IgD-negative memory B cell (primary cell): ENCODE measurements around the gene IL19. TPM values are rescaled to one million over a fixed set of nuclear protein-coding genes. Genes with fewer than 3 reads are reported as not detected.
A peak's percentile ranks its signal among the peaks of the same experiment; 100 is the strongest.

ENCODE experiments used
- H3K27ac Mint-ChIP-seq, 3 donors: one replicate each; pipeline ENCODE4 v1.8.0; 2020 to 2022; ENCODE audit warnings: mild to moderate bottlenecking in 3 of 3, mixed read lengths in 3 of 3, moderate library complexity in 1 of 3
- H3K27me3 Mint-ChIP-seq: one replicate; pipeline ENCODE4 v1.8.0; 2021; ENCODE audit warnings: mixed read lengths
- H3K36me3 Mint-ChIP-seq: one replicate; pipeline ENCODE4 v1.8.0; 2020; ENCODE audit warnings: mild to moderate bottlenecking, mixed read lengths
- H3K4me1 Mint-ChIP-seq, 3 donors: one replicate each; pipeline ENCODE4 v1.8.0; 2020 to 2022; ENCODE audit warnings: mixed read lengths in 3 of 3, mild to moderate bottlenecking in 1 of 3
- H3K4me3 Mint-ChIP-seq, 4 donors: one replicate each; pipeline ENCODE4 v1.8.0; 2020 to 2022; ENCODE audit warnings: mild to moderate bottlenecking in 4 of 4, mixed read lengths in 4 of 4, moderate library complexity in 3 of 4
- H3K9me3 Mint-ChIP-seq, 3 donors: one replicate each; pipeline ENCODE4 v1.8.0; 2020 to 2021; ENCODE audit warnings: mixed read lengths in 3 of 3, mild to moderate bottlenecking in 1 of 3
- polyA plus RNA-seq: library from polyadenylated mRNA; unstranded; fragments of 300-500 nt; fragmentation: Illumina TruSeq; gene quantifications from one replicate; pipeline ENCODE4 v1.2.3, GENCODE V29; 2021

IL19 gene
- polyA plus RNA-seq, 1 donor from 2014 or later: not detected

DNA sequence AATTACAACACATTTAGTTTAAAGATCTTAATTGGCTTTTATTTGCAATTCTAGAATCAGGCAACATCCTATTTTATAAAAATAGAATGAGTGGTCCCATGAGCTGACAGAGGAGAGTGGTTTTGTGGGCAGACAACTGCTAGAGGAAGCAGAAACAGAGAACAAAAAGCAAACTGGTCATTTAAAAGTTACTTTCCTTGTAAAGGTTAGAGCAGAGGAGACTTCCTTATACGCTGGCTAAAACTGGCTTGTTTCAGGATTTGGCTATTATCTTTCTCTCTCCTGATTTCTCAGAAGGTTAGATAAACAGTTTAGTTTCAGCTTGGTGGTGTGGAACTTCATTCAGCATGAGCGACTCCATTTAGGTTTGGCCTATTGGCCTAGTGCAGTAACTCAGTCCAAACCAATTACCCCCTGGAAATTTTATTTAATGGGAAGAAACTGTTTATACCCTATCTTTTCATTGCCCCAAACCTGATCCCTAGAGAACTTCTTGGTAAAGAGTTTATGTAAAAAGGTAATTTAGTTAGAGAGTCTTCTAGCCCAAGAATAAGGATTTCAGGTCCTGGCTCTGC, 62.6 kb downstream of the IL19 start:
- Mint-ChIP-seq H3K4me1 (peaks cover 34 to 52% (median 48%) of the 10 kb centered on the region in 3 donors), H3K4me3 (peak overlapping the region in 2 of 4 donors; percentile 2 to 37), H3K27me3 (peaks cover 7% of the 10 kb centered on the region), H3K9me3 (no peaks in the 10 kb centered on the region), H3K27ac (no peak overlapping the region), H3K36me3 (no peaks in the 10 kb centered on the region)

DNA sequence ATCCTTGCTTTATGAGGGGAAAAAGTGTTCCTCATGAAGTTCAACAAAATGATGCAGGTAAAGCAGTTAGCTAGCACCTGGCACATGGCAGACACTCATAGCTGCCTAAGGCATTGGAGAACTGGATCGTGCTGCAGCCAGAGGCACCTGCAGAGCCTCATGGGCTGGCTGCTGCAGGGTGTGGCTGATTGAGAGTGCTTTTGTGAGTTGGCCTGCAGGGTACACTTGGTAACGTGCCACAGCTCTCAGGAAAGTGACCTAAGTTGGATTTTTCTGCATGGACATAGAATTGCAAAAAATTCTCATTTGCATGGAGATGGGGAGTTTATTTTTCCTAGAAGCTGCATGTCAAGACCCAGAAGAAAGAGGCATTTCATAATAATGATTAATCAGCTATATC, 63.2 kb downstream of the IL19 start:
- Mint-ChIP-seq H3K27ac (no peak overlapping the region), H3K4me3 (peak overlapping the region in 2 of 4 donors; percentile 2 to 43), H3K27me3 (peaks cover 7% of the 10 kb centered on the region), H3K4me1 (peaks cover 32 to 47% (median 43%) of the 10 kb centered on the region in 3 donors), H3K36me3 (no peaks in the 10 kb centered on the region), H3K9me3 (no peaks in the 10 kb centered on the region)

DNA sequence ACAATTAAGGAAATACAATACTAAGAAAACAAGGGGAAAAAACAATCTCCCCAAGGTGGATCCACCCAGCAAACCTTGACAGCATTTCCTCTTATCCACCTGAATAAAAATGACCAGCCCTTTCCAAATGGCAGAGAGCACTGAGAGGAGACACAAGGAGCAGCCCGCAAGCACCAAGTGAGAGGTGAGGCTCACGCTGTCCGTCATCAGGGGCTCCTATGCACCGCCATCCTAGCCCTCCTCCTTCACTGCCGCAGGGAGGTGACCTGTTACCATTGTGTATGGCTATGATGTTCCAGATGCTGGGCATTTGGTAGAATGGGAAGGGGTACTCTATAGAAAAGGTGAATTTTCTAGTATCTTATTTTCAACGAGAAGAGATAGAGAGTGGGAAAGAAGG, 63.6 kb downstream of the IL19 start:
- no peaks in the 10 kb centered on the region for H3K36me3 Mint-ChIP-seq
- peak overlapping the region in 1 of 4 donors; percentile 43 for H3K4me3 Mint-ChIP-seq
- H3K27ac Mint-ChIP-seq: peak overlapping the region in 1 of 3 donors; percentile 75
- peaks cover 7% of the 10 kb centered on the region for H3K27me3 Mint-ChIP-seq
- H3K4me1 Mint-ChIP-seq: peaks cover 28 to 43% (median 39%) of the 10 kb centered on the region in 3 donors
- H3K9me3 Mint-ChIP-seq: no peaks in the 10 kb centered on the region

DNA sequence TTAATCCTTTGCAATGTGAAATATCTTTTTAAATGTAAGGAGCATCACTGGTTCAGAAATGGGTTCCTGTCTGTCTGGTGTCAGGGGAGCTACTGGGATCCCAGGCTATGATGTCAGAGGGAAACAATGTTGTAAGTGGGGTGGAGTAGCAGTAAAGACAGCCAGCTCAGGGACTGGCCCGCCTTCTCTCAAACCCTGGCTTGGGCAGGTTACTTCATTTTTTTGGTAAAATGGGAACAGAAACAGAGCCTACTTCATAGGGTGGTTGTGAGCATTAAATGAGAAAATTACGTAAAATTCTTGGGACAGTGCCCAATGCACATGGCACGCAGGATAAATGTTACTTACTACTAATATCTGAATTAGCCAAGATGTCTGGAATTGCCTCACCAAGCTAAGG, 64.1 kb downstream of the IL19 start:
- peak overlapping the region in 1 of 3 donors; percentile 75 for H3K27ac Mint-ChIP-seq
- no peaks in the 10 kb centered on the region for H3K36me3 Mint-ChIP-seq
- peaks cover 23 to 39% (median 34%) of the 10 kb centered on the region in 3 donors for H3K4me1 Mint-ChIP-seq
- H3K4me3 Mint-ChIP-seq: peak overlapping the region in 1 of 4 donors; percentile 53
- peaks cover 7% of the 10 kb centered on the region for H3K27me3 Mint-ChIP-seq
- H3K9me3 Mint-ChIP-seq: no peaks in the 10 kb centered on the region

DNA sequence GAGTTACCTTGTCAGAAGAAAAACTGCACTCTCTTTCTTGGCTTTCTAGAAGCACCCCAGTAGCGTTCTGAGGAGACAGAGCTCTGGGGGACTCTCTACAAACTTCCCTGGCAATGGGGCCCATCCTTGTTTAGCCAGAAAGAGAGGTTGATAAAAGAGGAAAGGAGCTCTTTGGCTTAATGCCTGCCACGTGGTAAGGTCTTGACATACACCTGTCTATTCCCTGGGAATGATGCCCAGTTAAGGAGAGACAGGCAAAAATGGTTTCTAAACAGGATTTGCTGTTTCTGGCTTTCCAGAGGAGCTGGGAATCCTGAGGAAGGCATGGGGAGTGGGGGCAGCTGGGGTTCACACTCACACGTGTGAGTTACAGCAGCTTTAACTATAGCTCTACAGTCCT, 64.6 kb downstream of the IL19 start:
- H3K27ac Mint-ChIP-seq: no peak overlapping the region
- H3K9me3 Mint-ChIP-seq: no peaks in the 10 kb centered on the region
- H3K4me1 Mint-ChIP-seq: peaks cover 19 to 34% (median 29%) of the 10 kb centered on the region in 3 donors
- H3K36me3 Mint-ChIP-seq: no peaks in the 10 kb centered on the region
- peak overlapping the region in 1 of 4 donors; percentile 53 for H3K4me3 Mint-ChIP-seq
- peaks cover 6% of the 10 kb centered on the region for H3K27me3 Mint-ChIP-seq

DNA sequence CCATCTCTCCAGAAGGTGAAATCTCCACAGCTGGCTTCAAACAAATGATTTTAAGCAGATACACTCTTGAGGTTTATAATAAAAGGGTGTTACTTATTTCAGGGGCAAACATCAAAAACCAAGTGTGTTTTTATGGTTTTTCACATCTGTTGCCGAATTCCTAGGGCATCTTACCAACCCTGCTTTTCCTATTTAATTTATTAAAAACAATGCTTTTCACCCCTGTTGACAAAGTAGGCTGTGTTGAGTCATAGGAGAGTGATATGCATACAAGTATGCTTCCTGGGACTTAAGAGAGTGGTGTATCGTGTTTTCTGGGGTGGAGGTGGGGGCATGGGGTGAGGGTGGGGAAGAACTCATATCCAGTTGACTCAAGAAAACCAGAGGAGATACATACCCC, 65.5 kb downstream of the IL19 start:
- H3K4me1 Mint-ChIP-seq: peaks cover 19 to 29% (median 29%) of the 10 kb centered on the region in 3 donors
- peaks cover 6% of the 10 kb centered on the region for H3K27me3 Mint-ChIP-seq
- no peak overlapping the region for H3K4me3 Mint-ChIP-seq

DNA sequence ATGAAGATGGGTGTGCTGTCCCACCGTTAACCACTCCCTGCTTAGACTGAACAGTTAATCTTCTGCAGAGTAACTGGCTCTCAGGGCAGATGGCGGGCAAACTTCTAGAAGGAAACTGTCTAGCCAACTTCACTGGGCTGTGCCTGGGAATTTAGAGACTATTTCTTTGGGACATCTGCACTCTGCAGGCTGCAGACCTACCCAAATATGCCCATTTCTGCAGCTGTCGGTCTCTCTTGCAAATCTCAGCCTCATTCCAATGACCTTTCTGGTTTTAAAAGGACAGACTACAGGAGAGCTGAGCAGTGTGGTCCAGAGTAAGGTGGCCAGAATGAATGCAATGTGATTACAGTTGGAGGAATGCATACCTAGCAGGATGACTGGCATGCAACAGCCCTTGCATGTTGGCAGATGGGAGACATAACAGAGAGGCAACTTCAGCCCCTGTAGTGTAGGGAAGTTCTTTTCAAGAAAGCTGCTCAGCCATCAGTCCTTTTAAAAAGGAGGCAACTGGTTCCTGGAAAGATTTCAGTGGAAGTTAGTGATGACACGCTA, 68.5 kb downstream of the IL19 start:
- Mint-ChIP-seq H3K36me3 (no peaks in the 10 kb centered on the region), H3K4me3 (no peak overlapping the region), H3K4me1 (peaks cover 5 to 8% (median 6%) of the 10 kb centered on the region in 3 donors), H3K27ac (no peak overlapping the region), H3K9me3 (no peaks in the 10 kb centered on the region), H3K27me3 (peaks cover 6% of the 10 kb centered on the region)

More for the DNA sequence above, 65.5 kb downstream of the IL19 start:
- Mint-ChIP-seq H3K36me3 (no peaks in the 10 kb centered on the region), H3K27ac (no peak overlapping the region), H3K9me3 (no peaks in the 10 kb centered on the region)

DNA sequence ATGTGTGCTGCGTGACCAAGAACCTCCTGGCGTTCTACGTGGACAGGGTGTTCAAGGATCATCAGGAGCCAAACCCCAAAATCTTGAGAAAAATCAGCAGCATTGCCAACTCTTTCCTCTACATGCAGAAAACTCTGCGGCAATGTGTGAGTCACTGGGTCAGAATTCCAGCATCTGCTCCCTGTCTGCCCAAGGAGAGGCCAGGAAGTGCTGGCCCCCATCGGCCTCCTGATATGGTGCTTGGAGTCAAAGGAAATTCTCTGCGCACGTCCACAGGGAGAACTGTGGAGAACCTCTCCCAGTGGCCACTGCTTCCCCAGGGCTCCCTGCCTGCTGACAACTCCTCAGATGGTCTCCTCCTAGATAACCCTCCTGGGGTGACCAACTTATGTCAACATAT, 69.3 kb downstream of the IL19 start:
- H3K36me3 Mint-ChIP-seq: no peaks in the 10 kb centered on the region
- H3K27me3 Mint-ChIP-seq: peaks cover 2% of the 10 kb centered on the region
- no peak overlapping the region for H3K27ac Mint-ChIP-seq
- no peaks in the 10 kb centered on the region for H3K9me3 Mint-ChIP-seq
- H3K4me1 Mint-ChIP-seq: peaks cover 0 to 1% (median under 1%) of the 10 kb centered on the region in 3 donors
- no peak overlapping the region for H3K4me3 Mint-ChIP-seq

DNA sequence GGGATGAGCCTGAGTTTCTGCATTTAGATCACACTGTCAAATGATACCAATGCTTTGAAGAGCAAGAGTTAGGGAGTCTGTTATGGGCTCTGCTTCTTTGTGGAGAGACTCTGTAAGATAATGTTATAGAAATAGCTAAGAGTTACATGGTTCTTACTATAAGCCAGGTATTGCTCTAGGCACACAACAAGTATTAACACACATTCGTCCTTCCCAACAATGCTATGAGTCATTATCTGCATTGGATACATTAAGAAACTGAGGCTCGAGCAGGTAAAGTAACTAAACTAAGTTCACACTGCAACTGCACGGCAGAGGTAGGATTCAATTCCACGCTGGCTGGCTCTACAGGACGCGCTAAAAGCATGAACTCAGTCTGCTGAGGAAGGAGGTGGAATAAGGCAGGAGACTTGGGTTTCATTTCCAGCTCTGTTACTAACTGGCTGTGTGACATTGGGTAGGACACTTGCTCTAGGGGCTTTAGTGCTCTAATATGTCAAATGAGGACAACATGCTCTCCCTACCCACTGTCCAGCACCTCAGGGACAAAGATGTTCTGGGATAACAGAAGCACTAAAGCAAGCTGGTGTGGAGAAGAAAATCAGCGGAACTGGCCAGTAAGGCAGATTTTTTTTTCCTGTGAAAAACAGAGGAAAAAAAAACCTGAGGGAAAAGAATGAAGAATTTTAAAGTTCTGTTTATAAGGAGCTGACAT, 71.2 kb downstream of the IL19 start:
- no peaks in the 10 kb centered on the region for H3K4me1 Mint-ChIP-seq
- H3K4me3 Mint-ChIP-seq: no peak overlapping the region
- H3K36me3 Mint-ChIP-seq: no peaks in the 10 kb centered on the region
- H3K9me3 Mint-ChIP-seq: no peaks in the 10 kb centered on the region
- no peak overlapping the region for H3K27ac Mint-ChIP-seq
- H3K27me3 Mint-ChIP-seq: peaks cover 2% of the 10 kb centered on the region

DNA sequence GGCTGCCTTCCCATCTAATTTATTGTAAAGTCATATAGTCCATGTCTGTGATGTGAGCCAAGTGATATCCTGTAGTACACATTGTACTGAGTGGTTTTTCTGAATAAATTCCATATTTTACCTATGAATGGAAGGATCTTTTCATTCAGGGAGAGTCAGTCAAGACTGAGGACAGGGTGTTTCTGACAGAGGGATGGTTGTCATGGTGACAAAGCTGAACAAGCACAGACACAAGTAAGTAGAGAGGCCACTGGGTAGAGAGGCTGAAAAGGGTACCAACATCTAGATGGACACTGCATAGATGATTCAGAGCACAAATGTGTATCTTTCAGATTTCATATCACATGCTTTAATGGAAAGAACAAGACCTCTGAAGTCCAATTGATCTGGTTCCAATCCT, 72.3 kb downstream of the IL19 start:
- H3K27ac Mint-ChIP-seq: no peak overlapping the region
- peaks cover under 1% of the 10 kb centered on the region for H3K27me3 Mint-ChIP-seq
- no peak overlapping the region for H3K4me3 Mint-ChIP-seq
- no peaks in the 10 kb centered on the region for H3K9me3 Mint-ChIP-seq
- H3K4me1 Mint-ChIP-seq: no peaks in the 10 kb centered on the region
- no peaks in the 10 kb centered on the region for H3K36me3 Mint-ChIP-seq

DNA sequence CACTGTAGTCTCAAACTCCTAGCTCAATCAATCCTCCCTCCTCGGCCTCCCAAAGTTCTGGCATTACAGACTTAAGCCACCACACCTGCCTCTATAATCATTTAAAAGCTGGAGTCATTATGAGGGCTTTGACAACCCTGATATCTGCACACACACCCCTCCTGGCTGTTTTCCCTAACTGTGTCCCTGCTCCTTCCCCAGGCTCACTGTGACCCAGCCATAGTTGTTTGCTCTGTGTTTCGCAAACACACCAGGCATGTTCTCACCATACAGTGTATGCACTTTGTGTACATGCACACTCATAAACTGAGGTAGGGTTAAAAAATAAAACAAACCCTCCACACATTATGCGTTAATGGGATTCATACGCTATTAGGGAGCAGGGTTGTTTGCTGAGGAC, 73.1 kb downstream of the IL19 start:
- no peak overlapping the region for H3K27ac Mint-ChIP-seq
- no peak overlapping the region for H3K4me3 Mint-ChIP-seq
- H3K36me3 Mint-ChIP-seq: no peaks in the 10 kb centered on the region
- H3K4me1 Mint-ChIP-seq: no peaks in the 10 kb centered on the region
- peaks cover 5% of the 10 kb centered on the region for H3K27me3 Mint-ChIP-seq
- H3K9me3 Mint-ChIP-seq: no peaks in the 10 kb centered on the region

DNA sequence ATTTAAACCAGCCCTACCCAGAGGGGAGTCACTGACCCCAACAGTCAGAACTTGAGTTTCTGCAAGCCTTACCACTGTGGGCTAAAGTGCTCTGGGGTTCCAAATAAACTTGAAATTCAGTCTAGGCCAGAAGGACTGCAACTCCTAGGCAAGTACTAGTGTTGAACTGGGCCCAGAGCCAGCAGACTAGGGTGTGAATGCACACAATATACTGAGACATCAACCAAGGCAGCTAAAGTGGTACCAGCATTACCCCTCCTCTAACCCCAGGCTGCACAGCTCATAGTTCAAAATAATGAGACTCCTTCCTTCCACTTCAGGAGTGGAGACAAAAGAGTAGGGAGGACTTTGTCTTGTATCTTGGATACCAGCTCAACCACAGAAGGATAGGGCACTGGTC, 75.9 kb downstream of the IL19 start:
- H3K9me3 Mint-ChIP-seq: no peaks in the 10 kb centered on the region
- no peak overlapping the region for H3K4me3 Mint-ChIP-seq
- H3K27ac Mint-ChIP-seq: no peak overlapping the region
- peaks cover 1% of the 10 kb centered on the region for H3K36me3 Mint-ChIP-seq
- peaks cover 16% of the 10 kb centered on the region for H3K27me3 Mint-ChIP-seq
- no peaks in the 10 kb centered on the region for H3K4me1 Mint-ChIP-seq

DNA sequence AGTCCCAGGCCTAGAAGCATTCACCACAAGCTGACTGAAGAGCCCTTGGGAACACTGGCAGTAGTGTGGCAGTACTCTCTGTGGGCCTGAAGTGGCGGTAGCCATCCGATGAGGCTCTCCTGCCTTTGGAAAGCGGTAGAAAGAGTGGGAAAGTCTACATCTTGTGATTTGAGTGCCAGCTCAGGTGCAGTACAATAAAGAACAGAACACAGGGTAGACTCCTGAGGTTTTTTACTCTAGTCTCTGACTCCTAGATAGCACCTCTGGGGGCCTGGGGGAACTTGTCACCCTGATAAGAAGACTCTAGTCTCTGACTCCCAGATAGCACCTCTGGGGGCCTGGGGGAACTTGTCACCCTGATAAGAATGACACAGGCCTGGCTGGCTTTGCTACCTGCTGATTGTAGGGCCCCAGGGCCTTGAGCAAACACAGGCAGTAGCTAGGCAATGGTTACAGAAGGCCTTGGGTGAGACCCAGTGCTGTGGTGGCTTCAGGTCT, 76.8 kb downstream of the IL19 start:
- H3K27me3 Mint-ChIP-seq: peaks cover 19% of the 10 kb centered on the region
- H3K36me3 Mint-ChIP-seq: peaks cover 1% of the 10 kb centered on the region
- H3K9me3 Mint-ChIP-seq: no peaks in the 10 kb centered on the region
- no peaks in the 10 kb centered on the region for H3K4me1 Mint-ChIP-seq
- H3K4me3 Mint-ChIP-seq: no peak overlapping the region
- no peak overlapping the region for H3K27ac Mint-ChIP-seq

DNA sequence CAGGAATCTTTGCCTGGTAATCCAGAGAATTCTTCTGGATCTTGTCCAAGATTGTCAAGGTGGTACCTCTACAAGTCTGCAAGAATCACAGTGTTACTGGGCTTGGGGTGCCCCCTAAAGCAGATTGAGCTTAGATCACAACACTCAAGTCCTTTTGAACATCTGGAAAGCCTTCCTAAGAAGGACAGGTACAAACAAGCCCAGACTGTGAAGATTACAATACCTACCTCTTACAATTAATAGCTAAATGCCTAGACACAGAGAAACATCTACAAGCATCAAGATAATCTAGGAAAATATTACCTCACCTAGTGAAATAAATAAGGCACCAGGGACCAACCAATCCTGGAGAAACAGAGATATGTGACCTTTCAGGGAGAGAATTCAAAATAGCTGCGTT, 77.4 kb downstream of the IL19 start:
- H3K36me3 Mint-ChIP-seq: peaks cover 1% of the 10 kb centered on the region

DNA sequence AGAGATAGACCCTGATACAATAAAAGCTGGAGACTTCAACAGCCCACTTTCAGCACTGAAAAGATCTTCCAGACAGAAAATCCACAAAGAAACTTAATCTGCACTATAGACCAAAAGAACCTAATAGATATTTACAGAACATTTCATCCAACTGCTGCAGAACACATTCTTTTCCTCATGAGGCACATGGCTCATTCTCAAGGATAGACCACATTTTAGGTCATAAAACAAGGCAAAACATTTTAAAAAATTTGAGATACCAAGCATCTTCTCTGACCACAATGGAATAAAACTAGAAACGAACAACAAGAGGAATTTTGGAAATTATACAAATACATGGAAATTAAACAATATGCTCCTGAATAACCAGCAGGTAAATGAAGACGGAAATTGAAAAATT, 79.8 kb downstream of the IL19 start:
- no peak overlapping the region for H3K4me3 Mint-ChIP-seq
- H3K27me3 Mint-ChIP-seq: peaks cover 19% of the 10 kb centered on the region
- H3K4me1 Mint-ChIP-seq: no peaks in the 10 kb centered on the region
- H3K27ac Mint-ChIP-seq: no peak overlapping the region
- H3K36me3 Mint-ChIP-seq: peaks cover 1% of the 10 kb centered on the region
- peaks cover 0 to 5% (median 2%) of the 10 kb centered on the region in 3 donors for H3K9me3 Mint-ChIP-seq

More for the DNA sequence above, 77.4 kb downstream of the IL19 start:
- Mint-ChIP-seq H3K4me3 (no peak overlapping the region), H3K27me3 (peaks cover 19% of the 10 kb centered on the region), H3K9me3 (no peaks in the 10 kb centered on the region), H3K27ac (no peak overlapping the region), H3K4me1 (no peaks in the 10 kb centered on the region)
